Activated CD4-positive, alpha-beta T cell treated with anti-CD3 and anti-CD28 coated beads for 36 hours (primary cell): Measurements from ENCODE around the gene TAC4. TPM values are rescaled to one million over a fixed set of nuclear protein-coding genes. Genes with fewer than 3 reads are reported as not detected.

Source experiments
- ATAC-seq: fragments of 200-7000 bp; cut with Tn5 transposase; one replicate; pipeline ENCODE4 v1.10.0; 2021; ENCODE audit warnings: mild to moderate bottlenecking, moderate library complexity
- CTCF ChIA-PET: fragments of 350-600 bp; sonication (Branson Sonifier 250); formaldehyde crosslinking; loops from one replicate; lab custom pipeline; 2021; ENCODE audit warnings: antibody characterized with exemption; lab: Charles Lee
- POLR2A ChIA-PET: fragments of 350-600 bp; sonication (Branson Sonifier 250); formaldehyde crosslinking; loops from one replicate; lab custom pipeline; 2021; ENCODE audit warnings: antibody characterized with exemption, inconsistent platforms; lab: Charles Lee
- DNase-seq: peaks from one replicate; pipeline ENCODE4 v3.0.0-alpha.2; 2020
- H3K27ac Mint-ChIP-seq: one replicate; pipeline ENCODE4 v1.8.0; 2021; ENCODE audit warnings: mixed read lengths
- H3K27me3 Mint-ChIP-seq: one replicate; pipeline ENCODE4 v1.8.0; 2021; ENCODE audit warnings: mixed read lengths
- H3K36me3 Mint-ChIP-seq: one replicate; pipeline ENCODE4 v1.8.0; 2021; ENCODE audit warnings: low read depth, mixed read lengths
- H3K4me1 Mint-ChIP-seq: one replicate; pipeline ENCODE4 v1.8.0; 2021; ENCODE audit warnings: mixed read lengths
- H3K4me3 Mint-ChIP-seq: one replicate; pipeline ENCODE4 v1.8.0; 2021; ENCODE audit warnings: mild to moderate bottlenecking, moderate library complexity, mixed read lengths
- H3K9me3 Mint-ChIP-seq: one replicate; pipeline ENCODE4 v1.8.0; 2021; ENCODE audit warnings: low read depth, mixed read lengths
- intact Hi-C, 2 experiments: fragments of 100-400 bp; cut with DNase I in 1 of 2; cut with micrococcal nuclease in 1 of 2; formaldehyde crosslinking; loops; one replicate each; pipeline versions ENCODE4 v1.14.2 to v1.15.1; 2022 to 2024; cut with DNase I, micrococcal nuclease
- total RNA-seq, 2 experiments: library from RNA; stranded (reverse); gene quantifications; one replicate each; pipeline ENCODE4 v1.2.3, GENCODE V29; 2021

The TAC4 gene
- total RNA-seq, 2 experiments from 2014 or later, result not detected

DNA sequence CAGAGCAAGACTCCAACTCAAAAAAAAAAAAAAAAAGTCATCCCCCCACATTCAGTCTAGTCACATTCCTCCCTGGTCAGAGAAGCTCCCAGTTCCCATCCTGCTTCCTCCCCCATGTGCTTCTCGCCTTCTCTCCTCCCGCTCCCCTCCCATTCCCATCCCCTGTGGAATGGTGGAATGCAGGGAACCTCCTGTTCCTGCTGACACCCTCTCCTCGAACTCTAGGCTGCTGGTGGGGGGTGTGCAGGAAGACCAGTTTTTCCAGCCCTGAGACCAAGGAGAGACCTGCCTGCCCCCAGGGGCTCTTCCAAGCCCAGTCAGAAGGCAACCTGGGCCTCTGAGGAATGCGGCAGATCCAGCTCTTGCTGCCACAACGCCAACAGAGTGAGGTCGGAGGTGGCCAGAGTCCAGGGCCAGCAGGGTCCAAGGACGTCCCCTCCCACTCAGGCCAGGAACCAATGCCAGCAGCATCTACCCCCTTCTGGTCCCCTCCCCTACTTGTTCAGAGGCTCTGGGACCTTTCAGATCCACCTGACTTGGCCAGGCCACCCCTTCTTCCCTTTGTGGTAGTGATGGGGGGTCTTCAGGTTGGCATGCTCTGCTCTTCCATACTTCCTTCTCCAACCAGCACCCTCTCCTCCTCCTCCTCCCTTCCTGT lies 39.3 kb upstream of the TAC4 start:
- Mint-ChIP-seq H3K4me3 (no peak overlapping the region), H3K36me3 (no peaks in the 10 kb centered on the region), H3K27me3 (peaks cover 31% of the 10 kb centered on the region), H3K9me3 (no peaks in the 10 kb centered on the region), H3K27ac (no peak overlapping the region), H3K4me1 (no peaks in the 10 kb centered on the region)
- no peak for ATAC-seq
- CTCF ChIA-PET, result interaction anchor here (0.7 to 2.2 kb wide), 3 partner anchors 111 to 380 kb away, joined by 3 to 6 read pairs (median 3); no protein-coding TSS in a partner anchor
- intact Hi-C loops, result no loop called here
- no peak for DNase-seq
- POLR2A ChIA-PET, result no interaction called here

DNA sequence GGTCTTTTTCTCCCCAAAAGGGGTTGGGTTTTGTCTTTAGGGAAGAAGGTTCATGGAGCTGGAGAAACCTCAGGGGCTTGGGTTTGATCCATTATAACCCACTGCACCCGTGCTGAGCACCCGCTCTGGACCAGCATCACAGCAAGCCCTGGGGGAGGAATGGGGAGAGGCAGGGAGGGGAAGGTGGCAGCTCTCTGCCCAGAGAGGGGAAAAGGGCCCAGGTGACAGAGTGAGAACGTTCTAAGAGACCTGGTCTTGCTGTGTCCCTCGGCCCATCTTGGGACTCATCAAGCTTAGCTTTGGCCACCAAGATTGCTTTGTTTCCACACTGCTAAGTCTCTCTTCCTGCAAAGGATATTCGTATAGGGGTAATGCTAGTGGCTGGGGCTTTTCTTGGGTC lies 38.2 kb upstream of the TAC4 start:
- no peaks in the 10 kb centered on the region for H3K36me3 Mint-ChIP-seq
- ChIA-PET POLR2A (no interaction called here), CTCF (interaction anchor here (0.7 to 2.2 kb wide), 3 partner anchors 12 to 112 kb away, joined by 3 to 6 read pairs (median 3); no protein-coding TSS in a partner anchor)
- no peak overlapping the region for H3K4me3 Mint-ChIP-seq
- DNase-seq (no peak), ATAC-seq (no peak)
- no peak overlapping the region for H3K27ac Mint-ChIP-seq
- H3K4me1 Mint-ChIP-seq, result no peaks in the 10 kb centered on the region
- intact Hi-C loops, result no loop called here
- H3K27me3 Mint-ChIP-seq, result peaks cover 25% of the 10 kb centered on the region
- H3K9me3 Mint-ChIP-seq, result no peaks in the 10 kb centered on the region

DNA sequence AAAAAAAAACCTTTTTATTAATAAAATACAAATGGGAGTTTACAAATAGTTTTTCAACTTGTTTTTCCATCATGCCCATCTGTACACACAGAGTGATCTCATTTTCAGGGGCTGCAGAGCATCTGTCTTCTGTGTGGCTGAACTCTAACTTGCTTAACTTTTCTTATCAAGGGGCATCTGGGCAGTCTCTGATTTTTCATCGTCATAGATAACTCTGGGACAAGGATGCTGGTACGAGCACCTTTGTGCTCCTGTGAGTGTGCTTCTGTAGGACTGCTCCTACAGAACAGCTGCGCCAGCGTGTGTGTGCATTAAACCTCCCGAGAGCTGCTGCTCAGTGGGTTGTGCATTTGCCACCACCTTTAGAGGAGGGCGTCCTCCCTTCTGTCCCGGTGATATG lies 34.6 kb upstream of the TAC4 start:
- ChIA-PET POLR2A (no interaction called here), CTCF (interaction anchor here (0.7 to 1.1 kb wide), 3 partner anchors 70 to 190 kb away, joined by 3 to 6 read pairs (median 3); no protein-coding TSS in a partner anchor)
- Mint-ChIP-seq H3K4me1 (peaks cover 7% of the 10 kb centered on the region), H3K4me3 (no peak overlapping the region), H3K9me3 (no peaks in the 10 kb centered on the region), H3K27me3 (peaks cover 35% of the 10 kb centered on the region), H3K27ac (no peak overlapping the region), H3K36me3 (no peaks in the 10 kb centered on the region)
- ATAC-seq, result no peak
- no peak for DNase-seq
- intact Hi-C loops, result loop anchor here in 1 of 2 experiments (5.0 kb wide), 1 partner anchor 70 kb away; no protein-coding TSS in a partner anchor

DNA sequence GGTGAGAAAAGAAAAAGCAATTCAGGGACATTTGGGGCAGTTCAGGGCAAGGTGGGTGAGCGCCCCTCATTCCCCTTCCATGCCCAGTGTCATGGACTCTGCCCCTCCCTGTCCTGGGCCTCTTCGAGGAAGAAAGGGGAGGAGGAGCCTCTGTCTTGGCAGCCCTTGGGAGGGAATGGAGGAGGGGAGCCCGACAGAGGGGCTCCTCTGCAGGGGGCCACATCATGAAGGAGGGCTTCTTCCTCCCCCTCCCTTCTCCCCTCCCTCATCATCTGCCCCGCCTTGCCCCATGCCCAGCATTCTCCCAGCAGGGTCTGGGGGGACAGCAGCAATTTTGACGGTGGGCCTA lies 33.2 kb upstream of the TAC4 start:
- ChIA-PET POLR2A (no interaction called here), CTCF (interaction anchor here (0.8 to 1.7 kb wide), 14 partner anchors 9 to 231 kb away, joined by 3 to 21 read pairs (median 4); partner anchors contain the start of gene TAC4)
- no peak for ATAC-seq
- intact Hi-C loops, result loop anchor here in 1 of 2 experiments (5.0 kb wide), 1 partner anchor 71 kb away; no protein-coding TSS in a partner anchor
- Mint-ChIP-seq H3K27ac (no peak overlapping the region), H3K4me3 (no peak overlapping the region), H3K27me3 (peaks cover 34% of the 10 kb centered on the region), H3K9me3 (no peaks in the 10 kb centered on the region), H3K4me1 (peaks cover 7% of the 10 kb centered on the region), H3K36me3 (no peaks in the 10 kb centered on the region)
- DNase-seq, result no peak

DNA sequence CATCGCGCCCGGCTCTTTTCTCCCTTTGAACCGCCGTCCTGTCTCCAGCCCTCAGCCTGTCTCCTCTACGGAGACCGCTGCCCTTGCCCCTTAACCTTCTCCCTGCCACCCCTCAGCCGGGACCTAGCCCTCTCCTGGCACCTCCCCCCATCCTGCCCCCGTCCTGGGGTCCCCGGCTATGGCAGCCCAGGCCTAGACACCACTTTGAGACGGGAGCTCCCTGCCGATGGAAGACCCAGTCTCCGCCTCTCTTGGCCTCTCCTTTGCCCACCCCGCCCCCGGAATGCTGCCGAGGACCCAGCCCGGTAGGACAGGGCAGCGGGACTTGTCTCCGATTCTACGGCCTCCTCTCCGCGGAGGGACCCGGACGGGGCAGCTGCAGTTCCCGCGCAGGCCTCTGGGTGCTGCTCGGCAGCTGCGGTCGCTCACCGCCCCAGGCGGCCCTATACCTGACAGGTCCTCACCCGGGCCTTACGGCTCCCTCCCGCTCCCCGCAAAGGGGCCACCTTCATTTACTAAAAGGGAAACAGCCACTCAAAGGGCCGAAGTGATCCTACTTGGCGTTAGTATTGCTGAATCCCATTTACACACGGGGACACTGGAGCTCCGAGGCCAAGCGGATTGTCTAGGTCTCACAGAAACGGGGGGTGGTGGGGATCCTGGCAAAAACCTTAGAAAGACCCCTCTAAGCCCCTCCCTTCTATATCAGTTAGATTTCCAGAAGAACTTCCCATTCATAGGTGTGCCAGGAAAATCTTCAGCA lies 32.6 kb upstream of the TAC4 start:
- intact Hi-C loops, result loop anchor here (1.0 to 5.0 kb wide), 4 partner anchors 72 to 207 kb away; no protein-coding TSS in a partner anchor
- ATAC-seq, result peak; percentile 99
- no peak overlapping the region for H3K4me3 Mint-ChIP-seq

DNA sequence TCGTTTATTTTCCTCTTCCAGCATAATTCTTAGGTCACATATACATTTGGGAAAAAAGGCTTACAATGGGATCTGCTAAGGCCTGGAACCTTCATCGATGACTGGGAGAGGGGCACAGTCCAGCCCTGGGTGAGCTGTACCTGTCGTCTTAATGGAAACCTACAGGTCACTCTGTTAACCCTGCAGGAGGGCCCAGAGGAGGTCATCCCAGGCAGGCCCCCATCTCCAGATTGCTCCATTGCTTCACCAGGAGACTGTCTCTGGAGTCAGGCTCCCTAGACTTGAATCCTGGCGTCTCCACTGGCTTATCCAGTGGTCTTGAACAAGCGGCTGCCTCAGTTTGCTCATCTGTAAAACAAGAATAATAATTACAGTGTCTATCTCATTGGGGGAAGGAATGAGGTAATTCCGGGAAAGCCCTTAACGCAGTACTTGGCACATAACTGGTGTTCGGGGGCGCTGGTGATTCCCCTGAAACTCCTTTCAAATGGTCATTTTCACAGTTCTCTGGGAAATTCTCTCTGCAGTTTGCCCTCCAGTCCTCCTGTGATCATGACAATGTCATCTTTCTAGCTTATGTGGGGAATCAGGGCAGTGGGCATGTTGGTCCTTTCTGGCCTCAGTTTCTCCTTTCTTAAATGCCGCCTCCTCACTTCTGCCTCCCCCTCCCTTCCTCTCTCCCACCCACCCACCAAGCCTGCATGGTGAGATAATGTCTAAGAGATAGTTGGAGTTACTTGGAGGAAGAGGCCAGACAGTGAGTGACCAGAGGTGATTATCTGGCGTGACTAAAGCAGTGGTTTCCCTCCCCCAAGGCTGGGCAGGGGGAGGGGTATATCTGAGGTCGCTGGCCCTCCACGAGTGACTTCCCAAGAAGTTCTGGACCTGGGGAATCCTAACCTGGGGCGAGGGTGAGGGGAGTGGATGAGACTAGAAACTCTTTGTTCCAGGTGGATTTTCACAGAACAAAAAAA lies 31.3 kb upstream of the TAC4 start:
- no peaks in the 10 kb centered on the region for H3K9me3 Mint-ChIP-seq
- no peak overlapping the region for H3K27ac Mint-ChIP-seq
- DNase-seq (no peak), ATAC-seq (no peak)
- H3K36me3 Mint-ChIP-seq, result no peaks in the 10 kb centered on the region
- H3K27me3 Mint-ChIP-seq, result peaks cover 33% of the 10 kb centered on the region
- peaks cover 7% of the 10 kb centered on the region for H3K4me1 Mint-ChIP-seq
- ChIA-PET POLR2A (interaction anchor here (0.7 kb wide), 1 partner anchor 164 kb away, joined by 4 read pairs; no protein-coding TSS in a partner anchor), CTCF (interaction anchor here (0.8 to 9.3 kb wide), 4 partner anchors 14 to 122 kb away, joined by 4 to 79 read pairs (median 4); partner anchors contain the start of genes DLX3 and TAC4)
- intact Hi-C loops, result no loop called here
- no peak overlapping the region for H3K4me3 Mint-ChIP-seq

More for the DNA sequence above, 32.6 kb upstream of the TAC4 start:
- H3K27ac Mint-ChIP-seq, result no peak overlapping the region
- ChIA-PET CTCF (interaction anchor here (0.5 to 1.7 kb wide), 18 partner anchors 8 to 414 kb away, joined by 3 to 21 read pairs (median 4); partner anchors contain the start of gene TAC4), POLR2A (interaction anchor here (0.7 kb wide), 1 partner anchor 165 kb away, joined by 4 read pairs; no protein-coding TSS in a partner anchor)
- peak; percentile 89 for DNase-seq
- H3K9me3 Mint-ChIP-seq, result no peaks in the 10 kb centered on the region
- peaks cover 34% of the 10 kb centered on the region for H3K27me3 Mint-ChIP-seq
- no peaks in the 10 kb centered on the region for H3K36me3 Mint-ChIP-seq
- peaks cover 7% of the 10 kb centered on the region for H3K4me1 Mint-ChIP-seq

DNA sequence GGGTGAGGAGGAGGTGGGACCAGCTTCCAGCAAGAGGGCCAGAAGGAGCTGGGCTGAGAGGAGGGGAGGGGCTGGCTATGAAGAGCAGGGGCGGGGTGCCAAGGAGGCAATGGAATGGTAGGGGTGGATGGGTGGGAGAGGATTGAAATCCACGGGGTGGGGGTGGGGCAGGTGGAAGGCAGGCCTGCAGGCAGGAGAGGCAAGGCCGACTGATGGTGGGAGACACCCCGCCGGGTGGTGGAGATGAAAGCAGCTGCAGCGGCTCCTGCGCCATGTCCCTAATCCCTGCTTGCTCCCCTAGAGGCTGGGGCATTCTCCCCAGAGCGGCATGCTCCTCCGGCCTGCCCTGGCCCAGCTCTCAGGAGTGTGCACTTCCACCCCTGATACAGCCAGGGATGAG lies 27.8 kb upstream of the TAC4 start:
- Mint-ChIP-seq H3K9me3 (no peaks in the 10 kb centered on the region), H3K27ac (no peak overlapping the region), H3K27me3 (peaks cover 19% of the 10 kb centered on the region), H3K36me3 (no peaks in the 10 kb centered on the region), H3K4me1 (peaks cover 23% of the 10 kb centered on the region), H3K4me3 (no peak overlapping the region)
- intact Hi-C loops, result no loop called here
- ATAC-seq (no peak), DNase-seq (no peak)
- POLR2A ChIA-PET, result no interaction called here
- CTCF ChIA-PET, result interaction anchor here (0.5 to 9.3 kb wide), 6 partner anchors 13 to 266 kb away, joined by 3 to 79 read pairs (median 3); partner anchors contain the start of gene DLX3

DNA sequence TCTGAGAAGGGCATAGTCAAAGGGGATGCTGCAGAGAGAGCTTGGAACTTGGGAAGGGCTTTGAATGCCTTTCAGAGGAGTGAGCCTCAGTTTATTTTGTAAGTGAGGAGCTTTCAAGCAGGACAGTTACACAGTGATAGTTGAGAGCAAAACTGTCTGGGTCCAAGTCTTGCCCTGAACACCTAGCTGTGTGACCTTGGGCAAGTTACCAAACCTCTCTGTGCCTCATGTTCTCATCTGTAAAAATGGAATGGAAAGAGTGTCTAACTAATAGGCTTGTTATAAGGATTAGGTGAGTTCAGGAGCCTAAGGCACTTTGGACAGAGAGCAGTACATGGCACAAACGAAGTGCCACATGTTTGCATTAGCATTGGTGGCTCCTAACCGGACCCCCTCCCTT lies 27.0 kb upstream of the TAC4 start:
- no peak for DNase-seq
- no peaks in the 10 kb centered on the region for H3K36me3 Mint-ChIP-seq
- no peak for ATAC-seq
- H3K27me3 Mint-ChIP-seq, result peaks cover 13% of the 10 kb centered on the region
- H3K4me3 Mint-ChIP-seq, result no peak overlapping the region
- no peak overlapping the region for H3K27ac Mint-ChIP-seq
- H3K4me1 Mint-ChIP-seq, result peaks cover 17% of the 10 kb centered on the region
- intact Hi-C loops, result no loop called here
- ChIA-PET CTCF (interaction anchor here (3.1 to 9.3 kb wide), 2 partner anchors 12 to 122 kb away, joined by 9 to 79 read pairs; partner anchors contain the start of gene DLX3), POLR2A (no interaction called here)
- no peaks in the 10 kb centered on the region for H3K9me3 Mint-ChIP-seq

DNA sequence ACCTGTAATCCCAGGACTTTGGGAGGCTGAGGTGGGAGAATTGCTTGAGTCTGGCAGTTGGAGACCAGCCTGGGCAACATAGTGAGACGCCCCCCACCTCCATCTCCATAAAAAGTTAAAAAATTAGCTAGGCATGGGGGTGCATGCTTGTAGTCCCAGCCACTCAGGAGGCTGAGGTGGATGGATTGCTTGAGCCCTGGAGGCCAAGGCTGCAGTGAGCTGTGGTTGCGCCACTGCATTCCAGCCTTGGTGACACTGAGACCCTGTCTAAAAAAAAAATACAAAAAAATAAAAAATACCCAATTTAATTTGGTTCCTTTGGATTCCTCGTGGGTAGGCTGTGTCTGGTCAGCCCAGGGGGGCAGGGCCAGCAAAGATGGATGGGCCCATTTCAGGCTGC lies 26.1 kb upstream of the TAC4 start:
- POLR2A ChIA-PET, result no interaction called here
- Mint-ChIP-seq H3K9me3 (no peaks in the 10 kb centered on the region), H3K36me3 (no peaks in the 10 kb centered on the region), H3K4me3 (no peak overlapping the region), H3K27ac (no peak overlapping the region), H3K27me3 (peaks cover 3% of the 10 kb centered on the region), H3K4me1 (peaks cover 17% of the 10 kb centered on the region)
- ATAC-seq, result no peak
- CTCF ChIA-PET, result interaction anchor here (0.7 to 9.3 kb wide), 6 partner anchors 12 to 123 kb away, joined by 3 to 79 read pairs (median 4); partner anchors contain the start of gene DLX3
- intact Hi-C loops, result no loop called here
- DNase-seq, result no peak

DNA sequence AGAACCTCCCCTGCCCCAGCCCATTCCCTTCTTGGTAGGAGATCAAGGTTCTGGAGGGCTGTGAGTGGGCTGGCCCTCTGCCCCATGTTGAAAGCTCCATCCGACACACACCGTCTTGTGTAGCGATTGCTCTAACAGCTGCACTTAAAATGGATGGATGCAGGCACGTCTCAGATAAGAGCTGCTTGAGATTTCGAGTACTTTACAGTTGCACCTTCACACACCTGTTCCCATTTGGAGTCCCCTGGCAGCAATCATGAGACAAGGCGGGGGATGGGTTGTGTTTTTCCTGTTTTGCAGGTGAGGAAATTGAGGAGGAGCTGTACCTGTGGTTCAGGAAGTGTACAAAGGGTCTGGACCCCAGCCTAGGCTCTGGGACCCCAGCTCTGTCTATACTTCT lies 25.6 kb upstream of the TAC4 start:
- intact Hi-C loops, result no loop called here
- no peaks in the 10 kb centered on the region for H3K36me3 Mint-ChIP-seq
- no peak for ATAC-seq
- H3K27ac Mint-ChIP-seq, result no peak overlapping the region
- no peak for DNase-seq
- POLR2A ChIA-PET, result no interaction called here
- CTCF ChIA-PET, result interaction anchor here (0.7 to 9.3 kb wide), 6 partner anchors 12 to 124 kb away, joined by 3 to 79 read pairs (median 4); partner anchors contain the start of gene DLX3
- H3K4me1 Mint-ChIP-seq, result peaks cover 17% of the 10 kb centered on the region
- H3K9me3 Mint-ChIP-seq, result no peaks in the 10 kb centered on the region
- H3K27me3 Mint-ChIP-seq, result peaks cover 1% of the 10 kb centered on the region
- H3K4me3 Mint-ChIP-seq, result no peak overlapping the region
